ENCODE results near the gene MAN1A1.

Gene MAN1A1

GRCh38 chr6:119233312-119233984 is 116.1 kb downstream of the MAN1A1 start:
- no peak for DNase-seq (ENCODE audit: low read depth)

- no peak for DNase-seq (ENCODE audit: low read depth)
These were observed 118.2 kb downstream of the MAN1A1 start for GRCh38 chr6:119231394-119231793.

GRCh38 chr6:119230160-119230559 is 119.4 kb downstream of the MAN1A1 start:
- DNase-seq (ENCODE audit: low read depth) = no peak

- DNase-seq (ENCODE audit: low read depth) = no peak
These were observed 122.2 kb downstream of the MAN1A1 start for GRCh38 chr6:119227377-119227776.

- DNase-seq (ENCODE audit: low read depth) = no peak
These were observed 123.5 kb downstream of the MAN1A1 start for GRCh38 chr6:119226089-119226488.

GRCh38 chr6:119224095-119224701 is 125.4 kb downstream of the MAN1A1 start:
- DNase-seq (ENCODE audit: low read depth) = no peak

GRCh38 chr6:119220452-119220851 is 129.1 kb downstream of the MAN1A1 start:
- no peak for DNase-seq (ENCODE audit: low read depth)

GRCh38 chr6:119218548-119218947 is 131.0 kb downstream of the MAN1A1 start:
- DNase-seq (ENCODE audit: low read depth) = no peak

GRCh38 chr6:119215885-119216590 is 133.5 kb downstream of the MAN1A1 start:
- no peak for DNase-seq (ENCODE audit: low read depth)

- no peak for DNase-seq (ENCODE audit: low read depth)
These were observed 134.3 kb downstream of the MAN1A1 start for GRCh38 chr6:119215309-119215708.

GRCh38 chr6:119210596-119210995 is 139.0 kb downstream of the MAN1A1 start:
- DNase-seq (ENCODE audit: low read depth) = no peak

- DNase-seq (ENCODE audit: low read depth) = no peak
These were observed 139.9 kb downstream of the MAN1A1 start for GRCh38 chr6:119209452-119210205.

- peak; percentile 38 for DNase-seq (ENCODE audit: low read depth)
These were observed 141.4 kb downstream of the MAN1A1 start for GRCh38 chr6:119207971-119208725.

- no peak for DNase-seq (ENCODE audit: low read depth)
These were observed 142.2 kb downstream of the MAN1A1 start for GRCh38 chr6:119207327-119207726.

- DNase-seq (ENCODE audit: low read depth) = no peak
These were observed 143.5 kb downstream of the MAN1A1 start for GRCh38 chr6:119205911-119206618.

- DNase-seq (ENCODE audit: low read depth) = no peak
These were observed 144.8 kb downstream of the MAN1A1 start for GRCh38 chr6:119204719-119205118.

- DNase-seq (ENCODE audit: low read depth) = no peak
These were observed 148.1 kb downstream of the MAN1A1 start for GRCh38 chr6:119201480-119201879.

GRCh38 chr6:119200512-119201175 is 148.9 kb downstream of the MAN1A1 start:
- no peak for DNase-seq (ENCODE audit: low read depth)

GRCh38 chr6:119197271-119197670 is 152.3 kb downstream of the MAN1A1 start:
- DNase-seq (ENCODE audit: low read depth) = no peak

GRCh38 chr6:119196715-119197114 is 152.8 kb downstream of the MAN1A1 start:
- DNase-seq (ENCODE audit: low read depth) = no peak

- no peak for DNase-seq (ENCODE audit: low read depth)
These were observed 153.7 kb downstream of the MAN1A1 start for GRCh38 chr6:119195848-119196247.

Data from fibroblast of the conjunctiva (primary cell).